ENCODE data around the gene GCC2.

DNA sequence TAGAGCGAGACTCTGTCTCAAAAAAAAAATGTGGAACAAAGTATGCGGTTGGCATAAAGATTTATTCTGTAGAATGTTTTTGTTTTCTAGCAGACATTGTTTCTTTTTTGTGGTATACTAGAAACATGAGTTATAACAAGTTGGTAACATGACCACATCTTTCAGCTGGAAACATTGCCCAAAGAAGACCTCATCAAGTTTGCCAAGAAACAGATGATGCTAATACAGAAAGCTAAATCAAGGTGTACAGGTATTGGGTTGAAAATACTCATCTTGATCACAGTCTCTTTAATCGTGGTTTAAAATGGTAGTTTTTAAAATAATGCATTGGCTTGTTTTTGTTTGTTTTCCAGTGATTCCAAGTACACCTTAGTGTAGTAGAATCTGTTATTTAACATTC is 1.9 kb downstream of the GCC2 start:
- TF ChIP-seq, protein P1, sequence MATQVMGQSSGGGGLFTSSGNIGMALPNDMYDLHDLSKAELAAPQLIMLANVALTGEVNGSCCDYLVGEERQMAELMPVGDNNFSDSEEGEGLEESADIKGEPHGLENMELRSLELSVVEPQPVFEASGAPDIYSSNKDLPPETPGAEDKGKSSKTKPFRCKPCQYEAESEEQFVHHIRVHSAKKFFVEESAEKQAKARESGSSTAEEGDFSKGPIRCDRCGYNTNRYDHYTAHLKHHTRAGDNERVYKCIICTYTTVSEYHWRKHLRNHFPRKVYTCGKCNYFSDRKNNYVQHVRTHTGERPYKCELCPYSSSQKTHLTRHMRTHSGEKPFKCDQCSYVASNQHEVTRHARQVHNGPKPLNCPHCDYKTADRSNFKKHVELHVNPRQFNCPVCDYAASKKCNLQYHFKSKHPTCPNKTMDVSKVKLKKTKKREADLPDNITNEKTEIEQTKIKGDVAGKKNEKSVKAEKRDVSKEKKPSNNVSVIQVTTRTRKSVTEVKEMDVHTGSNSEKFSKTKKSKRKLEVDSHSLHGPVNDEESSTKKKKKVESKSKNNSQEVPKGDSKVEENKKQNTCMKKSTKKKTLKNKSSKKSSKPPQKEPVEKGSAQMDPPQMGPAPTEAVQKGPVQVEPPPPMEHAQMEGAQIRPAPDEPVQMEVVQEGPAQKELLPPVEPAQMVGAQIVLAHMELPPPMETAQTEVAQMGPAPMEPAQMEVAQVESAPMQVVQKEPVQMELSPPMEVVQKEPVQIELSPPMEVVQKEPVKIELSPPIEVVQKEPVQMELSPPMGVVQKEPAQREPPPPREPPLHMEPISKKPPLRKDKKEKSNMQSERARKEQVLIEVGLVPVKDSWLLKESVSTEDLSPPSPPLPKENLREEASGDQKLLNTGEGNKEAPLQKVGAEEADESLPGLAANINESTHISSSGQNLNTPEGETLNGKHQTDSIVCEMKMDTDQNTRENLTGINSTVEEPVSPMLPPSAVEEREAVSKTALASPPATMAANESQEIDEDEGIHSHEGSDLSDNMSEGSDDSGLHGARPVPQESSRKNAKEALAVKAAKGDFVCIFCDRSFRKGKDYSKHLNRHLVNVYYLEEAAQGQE (IDR thresholded peaks at IDR 0.05; ENCODE audit: borderline replicate concordance), result no peak
- TF ChIP-seq, protein P2, sequence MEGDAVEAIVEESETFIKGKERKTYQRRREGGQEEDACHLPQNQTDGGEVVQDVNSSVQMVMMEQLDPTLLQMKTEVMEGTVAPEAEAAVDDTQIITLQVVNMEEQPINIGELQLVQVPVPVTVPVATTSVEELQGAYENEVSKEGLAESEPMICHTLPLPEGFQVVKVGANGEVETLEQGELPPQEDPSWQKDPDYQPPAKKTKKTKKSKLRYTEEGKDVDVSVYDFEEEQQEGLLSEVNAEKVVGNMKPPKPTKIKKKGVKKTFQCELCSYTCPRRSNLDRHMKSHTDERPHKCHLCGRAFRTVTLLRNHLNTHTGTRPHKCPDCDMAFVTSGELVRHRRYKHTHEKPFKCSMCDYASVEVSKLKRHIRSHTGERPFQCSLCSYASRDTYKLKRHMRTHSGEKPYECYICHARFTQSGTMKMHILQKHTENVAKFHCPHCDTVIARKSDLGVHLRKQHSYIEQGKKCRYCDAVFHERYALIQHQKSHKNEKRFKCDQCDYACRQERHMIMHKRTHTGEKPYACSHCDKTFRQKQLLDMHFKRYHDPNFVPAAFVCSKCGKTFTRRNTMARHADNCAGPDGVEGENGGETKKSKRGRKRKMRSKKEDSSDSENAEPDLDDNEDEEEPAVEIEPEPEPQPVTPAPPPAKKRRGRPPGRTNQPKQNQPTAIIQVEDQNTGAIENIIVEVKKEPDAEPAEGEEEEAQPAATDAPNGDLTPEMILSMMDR (IDR thresholded peaks at IDR 0.05; ENCODE audit: poor library complexity, severe bottlenecking), result no peak
- TF ChIP-seq MXI1 (conservative IDR thresholded peaks at IDR 0.05; ENCODE audit: poor library complexity, severe bottlenecking) (no peak), EZH2 (IDR thresholded peaks at IDR 0.05; ENCODE audit: borderline replicate concordance, insufficient read depth, low read length, poor library complexity, severe bottlenecking) (no peak), TAF1 (IDR thresholded peaks at IDR 0.05; ENCODE audit: low read depth) (no peak), RAD21 (conservative IDR thresholded peaks at IDR 0.05) (no peak), EP300 (conservative IDR thresholded peaks at IDR 0.05; ENCODE audit: poor library complexity, severe bottlenecking) (no peak), SMC3 (conservative IDR thresholded peaks at IDR 0.05; ENCODE audit: poor library complexity) (no peak), POLR2AphosphoS5 (IDR thresholded peaks at IDR 0.05) (no peak)

Measured in neural cell (in vitro differentiated cells).